Measurements from ENCODE around the gene P4HB. TPM values are rescaled to one million over a fixed set of nuclear protein-coding genes. Genes with fewer than 3 reads are reported as not detected.

P4HB gene
- total RNA-seq, 3 donors from 2014 or later, result 354 to 727 (median 491) TPM

DNA sequence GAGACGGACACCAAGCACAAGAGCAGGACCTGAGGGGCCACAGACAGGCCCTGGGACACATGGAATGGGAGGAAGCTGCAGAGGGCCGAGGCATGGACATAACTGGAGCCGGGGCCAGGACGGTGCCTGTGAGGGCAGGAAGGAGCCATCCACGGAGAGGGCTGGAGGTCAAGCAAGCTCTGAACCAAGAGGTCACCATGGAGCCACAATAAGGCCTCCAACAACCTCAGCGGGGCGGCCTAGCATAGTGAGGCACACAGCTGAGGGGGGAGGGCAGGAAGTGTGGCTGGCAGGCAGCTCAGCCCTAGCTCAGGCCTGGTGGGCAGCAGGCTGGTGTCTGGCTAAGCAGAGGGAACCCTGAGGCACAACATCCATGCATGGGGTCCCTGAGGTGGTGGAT lies 31.7 kb downstream of the P4HB start:
- intact Hi-C loops (cut with DNase I, micrococcal nuclease), result no loop called here
- Histone ChIP-seq H3K9me3 (no peaks in the 10 kb centered on the region), H3K36me3 (ENCODE audit: low read depth) (no peaks in the 10 kb centered on the region), H3K4me1 (ENCODE audit: low read depth) (peaks cover 14% of the 10 kb centered on the region), H3K4me3 (no peak overlapping the region)
- DNase-seq, result no peak
- ATAC-seq, result no peak
- TF ChIP-seq, protein P1, sequence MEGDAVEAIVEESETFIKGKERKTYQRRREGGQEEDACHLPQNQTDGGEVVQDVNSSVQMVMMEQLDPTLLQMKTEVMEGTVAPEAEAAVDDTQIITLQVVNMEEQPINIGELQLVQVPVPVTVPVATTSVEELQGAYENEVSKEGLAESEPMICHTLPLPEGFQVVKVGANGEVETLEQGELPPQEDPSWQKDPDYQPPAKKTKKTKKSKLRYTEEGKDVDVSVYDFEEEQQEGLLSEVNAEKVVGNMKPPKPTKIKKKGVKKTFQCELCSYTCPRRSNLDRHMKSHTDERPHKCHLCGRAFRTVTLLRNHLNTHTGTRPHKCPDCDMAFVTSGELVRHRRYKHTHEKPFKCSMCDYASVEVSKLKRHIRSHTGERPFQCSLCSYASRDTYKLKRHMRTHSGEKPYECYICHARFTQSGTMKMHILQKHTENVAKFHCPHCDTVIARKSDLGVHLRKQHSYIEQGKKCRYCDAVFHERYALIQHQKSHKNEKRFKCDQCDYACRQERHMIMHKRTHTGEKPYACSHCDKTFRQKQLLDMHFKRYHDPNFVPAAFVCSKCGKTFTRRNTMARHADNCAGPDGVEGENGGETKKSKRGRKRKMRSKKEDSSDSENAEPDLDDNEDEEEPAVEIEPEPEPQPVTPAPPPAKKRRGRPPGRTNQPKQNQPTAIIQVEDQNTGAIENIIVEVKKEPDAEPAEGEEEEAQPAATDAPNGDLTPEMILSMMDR (IDR thresholded peaks at IDR 0.05), result no peak

- peak in 1 of 3 donors; percentile 49 for DNase-seq
- intact Hi-C loops (cut with DNase I, micrococcal nuclease), result no loop called here
- peak; percentile 18 for ATAC-seq
- Histone ChIP-seq H3K9me3 (no peaks in the 10 kb centered on the region), H3K36me3 (ENCODE audit: low read depth) (no peaks in the 10 kb centered on the region), H3K4me3 (no peak overlapping the region), H3K4me1 (ENCODE audit: low read depth) (peaks cover 24% of the 10 kb centered on the region)
- TF ChIP-seq, protein P1 (IDR thresholded peaks at IDR 0.05), result no peak
These were observed 34.4 kb downstream of the P4HB start for GRCh38 chr17:81825841-81826466.

GRCh38 chr17:81824595-81824994 lies 35.7 kb downstream of the P4HB start:
- peaks cover 24% of the 10 kb centered on the region for H3K4me1 ChIP-seq (ENCODE audit: low read depth)
- ATAC-seq (no peak), DNase-seq (no peak)
- no peaks in the 10 kb centered on the region for H3K36me3 ChIP-seq (ENCODE audit: low read depth)
- TF ChIP-seq, protein P1 (IDR thresholded peaks at IDR 0.05), result no peak
- no peaks in the 10 kb centered on the region for H3K9me3 ChIP-seq
- H3K4me3 ChIP-seq, result no peak overlapping the region
- intact Hi-C loops (cut with DNase I, micrococcal nuclease), result no loop called here

GRCh38 chr17:81823820-81824550 lies 36.4 kb downstream of the P4HB start:
- ATAC-seq (no peak), DNase-seq (peak in 1 of 3 donors; percentile 47)
- intact Hi-C loops (cut with DNase I, micrococcal nuclease), result no loop called here
- no peaks in the 10 kb centered on the region for H3K9me3 ChIP-seq
- H3K36me3 ChIP-seq (ENCODE audit: low read depth), result no peaks in the 10 kb centered on the region
- peaks cover 24% of the 10 kb centered on the region for H3K4me1 ChIP-seq (ENCODE audit: low read depth)
- no peak overlapping the region for H3K4me3 ChIP-seq
- TF ChIP-seq, protein P1 (IDR thresholded peaks at IDR 0.05), result no peak

DNA sequence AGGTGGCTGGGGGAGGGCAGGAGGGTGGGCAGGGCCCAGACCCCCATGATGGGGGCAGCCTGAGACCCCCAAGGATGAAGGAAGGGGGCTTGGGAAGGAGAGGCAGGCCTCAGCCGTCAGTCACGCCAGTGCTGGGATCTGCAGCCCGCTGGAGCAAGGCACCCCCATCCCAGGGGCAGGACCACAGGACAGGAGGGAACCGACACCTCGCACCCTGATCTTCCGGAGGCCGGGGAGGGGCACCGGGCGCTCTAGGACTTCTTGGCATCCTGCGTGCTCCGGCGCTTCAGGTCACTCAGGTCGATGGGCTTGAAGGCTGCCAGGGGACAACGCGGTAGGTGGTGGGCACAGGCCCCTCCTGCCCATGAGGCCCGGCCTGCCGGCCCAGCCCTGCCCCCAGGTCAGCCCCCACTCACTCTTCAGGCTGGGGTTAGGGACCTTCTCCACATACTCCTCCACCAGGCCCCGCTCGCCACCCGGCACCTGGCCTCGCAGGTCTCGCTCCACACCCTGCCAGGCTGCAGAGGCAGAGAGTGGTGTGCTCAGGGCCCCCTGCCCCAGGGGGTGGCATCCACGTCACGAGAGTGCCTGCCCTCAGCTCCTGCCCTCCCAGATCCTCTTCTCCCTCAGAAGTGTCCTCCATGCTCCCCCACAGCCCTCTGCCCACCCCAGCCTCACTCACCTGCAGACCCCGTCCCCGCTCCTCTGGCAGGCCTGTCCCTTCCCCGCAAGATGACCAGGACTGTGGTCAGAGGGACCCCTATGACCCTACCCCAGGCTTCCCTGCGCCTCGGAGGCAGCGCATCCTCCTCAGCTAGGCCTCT lies 37.1 kb downstream of the P4HB start:
- Histone ChIP-seq H3K4me1 (ENCODE audit: low read depth) (peaks cover 24% of the 10 kb centered on the region), H3K4me3 (no peak overlapping the region), H3K9me3 (no peaks in the 10 kb centered on the region), H3K36me3 (ENCODE audit: low read depth) (no peaks in the 10 kb centered on the region)
- TF ChIP-seq, protein P1 (IDR thresholded peaks at IDR 0.05), result no peak
- intact Hi-C loops (cut with DNase I, micrococcal nuclease), result no loop called here
- no peak for DNase-seq
- no peak for ATAC-seq
